Measurements from ENCODE around the gene PAMR1. TPM values are rescaled to one million over a fixed set of nuclear protein-coding genes. Genes with fewer than 3 reads are reported as not detected.
"Not testable (repeated sequence)": the region's sequence is repeated elsewhere in the genome, so short reads cannot be mapped to it uniquely, and the experiment has no call there.

The PAMR1 gene
- total RNA-seq, 1 experiment from 2014 or later = not detected

DNA sequence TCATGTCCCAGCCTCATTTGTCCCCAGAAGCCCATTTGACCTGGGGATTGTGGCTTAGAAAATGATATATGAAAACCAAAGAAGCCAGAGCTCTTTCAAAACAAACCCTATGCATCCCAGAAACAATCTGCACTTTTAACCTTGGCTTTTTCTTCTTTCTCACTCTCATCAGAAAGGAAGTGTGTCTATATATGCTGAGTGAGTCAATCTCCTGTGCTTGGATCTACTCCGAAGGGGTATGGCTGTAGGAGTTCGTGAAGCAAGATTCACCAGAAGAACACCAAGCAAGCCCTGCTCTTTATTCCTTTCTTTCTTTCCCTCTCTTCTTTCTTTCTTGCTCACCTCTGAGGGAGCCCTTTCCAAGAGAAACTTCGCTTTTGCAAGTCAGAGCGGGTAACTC is 636 bp downstream of the PAMR1 start:
- no TSS peak for BruUV-seq (replicated peaks)
- intact Hi-C loops (cut with micrococcal nuclease; ENCODE audit: unreplicated experiment) = no loop called here
- H3K4me1 Mint-ChIP-seq (ENCODE audit: low read depth, unreplicated experiment) = no peaks in the 10 kb centered on the region
- DNase-seq = no peak
- TF ChIP-seq CTCF (IDR thresholded peaks at IDR 0.05; ENCODE audit: unreplicated experiment) = no peak
- no peak overlapping the region for H3K27ac Mint-ChIP-seq (ENCODE audit: unreplicated experiment)
- H3K9me3 Mint-ChIP-seq (ENCODE audit: low read depth, unreplicated experiment) = no peaks in the 10 kb centered on the region
- no peak overlapping the region for H3K4me3 Mint-ChIP-seq (ENCODE audit: low read depth, unreplicated experiment)
- H3K36me3 Mint-ChIP-seq (ENCODE audit: insufficient read depth, unreplicated experiment) = no peaks in the 10 kb centered on the region
- CTCF ChIA-PET = interaction anchor here (1.1 kb wide), 1 partner anchor 734 kb away, joined by 3 read pairs; no protein-coding TSS in a partner anchor
- peaks cover 100% of the 10 kb centered on the region for H3K27me3 Mint-ChIP-seq (ENCODE audit: unreplicated experiment)

DNA sequence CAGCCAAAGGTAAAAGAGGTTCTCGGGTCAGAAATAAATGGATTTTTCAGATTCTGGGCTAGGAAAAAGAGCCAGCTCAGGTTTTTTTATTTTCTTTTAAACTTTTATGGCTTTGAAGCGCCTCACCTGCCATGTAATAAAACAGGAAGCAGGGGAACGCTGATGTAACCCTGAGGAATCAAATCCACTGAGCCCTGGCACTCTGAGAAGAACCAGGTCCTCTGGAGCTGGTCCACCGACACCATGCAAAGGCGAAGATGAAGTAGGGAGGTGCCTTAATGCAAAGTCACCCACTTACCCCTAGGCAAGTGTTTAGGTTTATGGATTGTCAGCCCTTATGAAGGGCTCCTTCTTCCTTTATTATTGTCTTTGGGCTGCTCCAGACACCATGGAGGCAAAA is 1.6 kb downstream of the PAMR1 start:
- CTCF ChIA-PET = no interaction called here
- no peaks in the 10 kb centered on the region for H3K9me3 Mint-ChIP-seq (ENCODE audit: low read depth, unreplicated experiment)
- intact Hi-C loops (cut with micrococcal nuclease; ENCODE audit: unreplicated experiment) = no loop called here
- no peak for TF ChIP-seq CTCF (IDR thresholded peaks at IDR 0.05; ENCODE audit: unreplicated experiment)
- no peak overlapping the region for H3K27ac Mint-ChIP-seq (ENCODE audit: unreplicated experiment)
- no TSS peak for BruUV-seq (replicated peaks)
- H3K4me1 Mint-ChIP-seq (ENCODE audit: low read depth, unreplicated experiment) = no peaks in the 10 kb centered on the region
- DNase-seq = no peak
- H3K4me3 Mint-ChIP-seq (ENCODE audit: low read depth, unreplicated experiment) = no peak overlapping the region
- no peaks in the 10 kb centered on the region for H3K36me3 Mint-ChIP-seq (ENCODE audit: insufficient read depth, unreplicated experiment)
- peaks cover 100% of the 10 kb centered on the region for H3K27me3 Mint-ChIP-seq (ENCODE audit: unreplicated experiment)

GRCh38 chr11:35523331-35523768 is 2.1 kb downstream of the PAMR1 start:
- DNase-seq = no peak
- no TSS peak for BruUV-seq (replicated peaks)
- Mint-ChIP-seq H3K4me1 (ENCODE audit: low read depth, unreplicated experiment) (no peaks in the 10 kb centered on the region), H3K4me3 (ENCODE audit: low read depth, unreplicated experiment) (no peak overlapping the region), H3K27me3 (ENCODE audit: unreplicated experiment) (peaks cover 100% of the 10 kb centered on the region), H3K36me3 (ENCODE audit: insufficient read depth, unreplicated experiment) (no peaks in the 10 kb centered on the region), H3K9me3 (ENCODE audit: low read depth, unreplicated experiment) (no peaks in the 10 kb centered on the region), H3K27ac (ENCODE audit: unreplicated experiment) (no peak overlapping the region)
- intact Hi-C loops (cut with micrococcal nuclease; ENCODE audit: unreplicated experiment) = no loop called here
- TF ChIP-seq CTCF (IDR thresholded peaks at IDR 0.05; ENCODE audit: unreplicated experiment) = no peak
- CTCF ChIA-PET = no interaction called here

DNA sequence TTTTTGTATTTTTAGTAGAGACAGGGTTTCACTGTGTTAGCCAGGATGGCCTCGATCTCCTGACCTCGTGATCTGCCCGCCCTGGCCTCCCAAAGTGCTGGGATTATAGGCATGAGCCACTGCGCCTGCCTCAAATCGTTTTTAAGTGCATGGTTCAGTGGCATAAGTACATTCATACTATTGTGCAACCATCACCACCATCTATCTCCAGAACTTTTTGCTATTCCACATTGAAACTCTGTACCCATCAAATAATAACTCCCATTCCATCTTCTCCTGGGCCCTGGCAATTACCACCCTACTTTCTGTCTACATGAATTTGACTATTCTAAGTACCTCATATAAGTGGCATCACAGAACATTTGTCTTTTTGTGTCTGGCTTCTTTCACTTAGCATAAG is 3.3 kb downstream of the PAMR1 start:
- not testable (repeated sequence) for H3K36me3 Mint-ChIP-seq (ENCODE audit: insufficient read depth, unreplicated experiment)

GRCh38 chr11:35520376-35520775 is 5.0 kb downstream of the PAMR1 start:
- Mint-ChIP-seq H3K9me3 (ENCODE audit: low read depth, unreplicated experiment) (no peaks in the 10 kb centered on the region), H3K27ac (ENCODE audit: unreplicated experiment) (no peak overlapping the region), H3K4me1 (ENCODE audit: low read depth, unreplicated experiment) (no peaks in the 10 kb centered on the region), H3K4me3 (ENCODE audit: low read depth, unreplicated experiment) (no peak overlapping the region), H3K27me3 (ENCODE audit: unreplicated experiment) (peaks cover 100% of the 10 kb centered on the region), H3K36me3 (ENCODE audit: insufficient read depth, unreplicated experiment) (no peaks in the 10 kb centered on the region)
- no peak for TF ChIP-seq CTCF (IDR thresholded peaks at IDR 0.05; ENCODE audit: unreplicated experiment)
- BruUV-seq (replicated peaks) = no TSS peak
- intact Hi-C loops (cut with micrococcal nuclease; ENCODE audit: unreplicated experiment) = no loop called here
- DNase-seq = no peak
- CTCF ChIA-PET = no interaction called here

More for the DNA sequence above, 3.3 kb downstream of the PAMR1 start:
- intact Hi-C loops (cut with micrococcal nuclease; ENCODE audit: unreplicated experiment); H3K27ac Mint-ChIP-seq (ENCODE audit: unreplicated experiment); H3K9me3 Mint-ChIP-seq (ENCODE audit: low read depth, unreplicated experiment); H3K4me3 Mint-ChIP-seq (ENCODE audit: low read depth, unreplicated experiment); CTCF ChIA-PET; H3K4me1 Mint-ChIP-seq (ENCODE audit: low read depth, unreplicated experiment); BruUV-seq (replicated peaks); DNase-seq: not testable (repeated sequence)
- H3K27me3 Mint-ChIP-seq (ENCODE audit: unreplicated experiment) = peaks cover 100% of the 10 kb centered on the region

All from Calu3 (cell line).